GM18507 (cell line): ENCODE results near the gene ESPNL.

Source experiments
- DNase-seq: peaks from one replicate; pipeline ENCODE4 v3.0.0; 2011; ENCODE audit warnings: low read depth; ENCODE audit not compliant: insufficient read length; ENCODE audit errors: extremely low spot score
- FAIRE-seq: peaks from 2 replicates; lab custom pipeline; 2011; peaks lifted over from hg19 to GRCh38; lab: Jason Lieb, UNC

Gene ESPNL

GRCh38 chr2:238075397-238075796, 24.7 kb upstream of the ESPNL start:
- FAIRE-seq (no peak), DNase-seq (no peak)

GRCh38 chr2:238077292-238077691, 22.8 kb upstream of the ESPNL start:
- no peak for DNase-seq
- FAIRE-seq, result no peak

GRCh38 chr2:238079874-238080327, 20.2 kb upstream of the ESPNL start:
- no peak for DNase-seq

GRCh38 chr2:238080518-238080917, 19.6 kb upstream of the ESPNL start:
- FAIRE-seq (no peak), DNase-seq (no peak)

More at GRCh38 chr2:238079874-238080327, 20.2 kb upstream of the ESPNL start:
- FAIRE-seq, result no peak

GRCh38 chr2:238081150-238081549, 19.0 kb upstream of the ESPNL start:
- DNase-seq, result no peak
- no peak for FAIRE-seq

GRCh38 chr2:238081561-238081960, 18.6 kb upstream of the ESPNL start:
- no peak for DNase-seq
- FAIRE-seq, result no peak

- FAIRE-seq, result no peak
- DNase-seq, result no peak
These were observed 18.0 kb upstream of the ESPNL start for GRCh38 chr2:238082151-238082550.

GRCh38 chr2:238082827-238083226, 17.3 kb upstream of the ESPNL start:
- no peak for FAIRE-seq

GRCh38 chr2:238083919-238084318, 16.2 kb upstream of the ESPNL start:
- DNase-seq, result no peak
- no peak for FAIRE-seq

More at GRCh38 chr2:238082827-238083226, 17.3 kb upstream of the ESPNL start:
- DNase-seq, result no peak

- FAIRE-seq (no peak), DNase-seq (no peak)
These were observed 15.4 kb upstream of the ESPNL start for GRCh38 chr2:238084761-238085160.

- DNase-seq (no peak), FAIRE-seq (no peak)
These were observed 14.2 kb upstream of the ESPNL start for GRCh38 chr2:238085899-238086298.

- FAIRE-seq, result no peak
- no peak for DNase-seq
These were observed 12.9 kb upstream of the ESPNL start for GRCh38 chr2:238087211-238087610.

GRCh38 chr2:238090887-238091286, 9.3 kb upstream of the ESPNL start:
- no peak for DNase-seq
- FAIRE-seq, result no peak

GRCh38 chr2:238091436-238092060, 8.6 kb upstream of the ESPNL start:
- FAIRE-seq (no peak), DNase-seq (no peak)

- FAIRE-seq (no peak), DNase-seq (no peak)
These were observed 7.6 kb upstream of the ESPNL start for GRCh38 chr2:238092486-238093035.

- FAIRE-seq (no peak), DNase-seq (no peak)
These were observed 6.7 kb upstream of the ESPNL start for GRCh38 chr2:238093181-238094140.

GRCh38 chr2:238094438-238095022, 5.6 kb upstream of the ESPNL start:
- no peak for FAIRE-seq
- DNase-seq, result no peak

- FAIRE-seq, result no peak
- DNase-seq, result no peak
These were observed 5.0 kb upstream of the ESPNL start for GRCh38 chr2:238095143-238095542.

GRCh38 chr2:238096311-238097011, 3.7 kb upstream of the ESPNL start:
- DNase-seq (no peak), FAIRE-seq (no peak)
